ENCODE results near the gene AFF2. TPM values are rescaled to one million over a fixed set of nuclear protein-coding genes. Genes with fewer than 3 reads are reported as not detected.

AFF2 gene
- total RNA-seq, 1 donor from 2014 or later = 13.4 TPM

DNA sequence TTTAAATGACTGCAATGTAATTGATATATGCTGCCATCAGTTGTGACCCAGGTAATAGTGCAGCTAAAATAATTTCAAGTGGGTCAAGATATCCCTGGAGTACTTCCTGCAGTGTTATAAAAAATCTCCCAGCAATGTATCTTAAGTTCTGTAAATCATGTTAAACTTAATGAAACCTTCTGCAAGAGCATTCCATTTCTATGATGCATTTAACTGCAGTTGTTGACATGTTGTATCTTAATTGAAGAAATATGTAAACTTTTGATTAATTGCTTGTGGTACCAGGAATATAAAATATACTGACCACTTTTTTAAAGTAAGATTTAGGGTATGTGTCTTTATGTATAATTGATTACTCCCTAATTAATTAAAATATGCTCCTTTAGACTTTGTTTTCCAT lies 213.6 kb downstream of the AFF2 start:
- no peaks in the 10 kb centered on the region for H3K27me3 ChIP-seq

DNA sequence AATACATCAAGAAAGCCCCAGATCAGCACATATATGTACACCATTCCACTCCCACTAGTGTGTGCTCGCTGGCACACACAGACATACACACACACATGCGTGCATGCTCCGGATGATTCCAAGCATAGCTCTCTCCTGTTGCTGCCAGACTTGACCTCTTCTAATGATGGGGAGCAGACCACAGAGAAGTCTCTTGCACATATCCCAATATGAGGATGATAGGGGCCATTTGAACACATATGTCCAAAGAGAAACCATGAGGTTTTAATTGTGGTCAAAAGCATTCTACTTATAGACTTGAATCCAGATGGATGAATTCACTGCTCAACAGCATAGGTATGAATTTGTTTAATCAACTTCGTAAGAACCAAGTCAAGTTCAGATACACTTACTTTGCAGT lies 214.9 kb downstream of the AFF2 start:
- no peaks in the 10 kb centered on the region for H3K36me3 ChIP-seq
- H3K4me3 ChIP-seq = no peak overlapping the region
- DNase-seq (no peak), ATAC-seq (no peak)
- TF ChIP-seq, protein P1, sequence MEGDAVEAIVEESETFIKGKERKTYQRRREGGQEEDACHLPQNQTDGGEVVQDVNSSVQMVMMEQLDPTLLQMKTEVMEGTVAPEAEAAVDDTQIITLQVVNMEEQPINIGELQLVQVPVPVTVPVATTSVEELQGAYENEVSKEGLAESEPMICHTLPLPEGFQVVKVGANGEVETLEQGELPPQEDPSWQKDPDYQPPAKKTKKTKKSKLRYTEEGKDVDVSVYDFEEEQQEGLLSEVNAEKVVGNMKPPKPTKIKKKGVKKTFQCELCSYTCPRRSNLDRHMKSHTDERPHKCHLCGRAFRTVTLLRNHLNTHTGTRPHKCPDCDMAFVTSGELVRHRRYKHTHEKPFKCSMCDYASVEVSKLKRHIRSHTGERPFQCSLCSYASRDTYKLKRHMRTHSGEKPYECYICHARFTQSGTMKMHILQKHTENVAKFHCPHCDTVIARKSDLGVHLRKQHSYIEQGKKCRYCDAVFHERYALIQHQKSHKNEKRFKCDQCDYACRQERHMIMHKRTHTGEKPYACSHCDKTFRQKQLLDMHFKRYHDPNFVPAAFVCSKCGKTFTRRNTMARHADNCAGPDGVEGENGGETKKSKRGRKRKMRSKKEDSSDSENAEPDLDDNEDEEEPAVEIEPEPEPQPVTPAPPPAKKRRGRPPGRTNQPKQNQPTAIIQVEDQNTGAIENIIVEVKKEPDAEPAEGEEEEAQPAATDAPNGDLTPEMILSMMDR (IDR thresholded peaks at IDR 0.05) = no peak
- H3K4me1 ChIP-seq = no peaks in the 10 kb centered on the region
- H3K27ac ChIP-seq = no peak overlapping the region
- H3K27me3 ChIP-seq = no peaks in the 10 kb centered on the region
- no peaks in the 10 kb centered on the region for H3K9me3 ChIP-seq
- intact Hi-C loops (cut with DNase I) = no loop called here

More for the DNA sequence above, 213.6 kb downstream of the AFF2 start:
- no peak overlapping the region for H3K27ac ChIP-seq
- H3K4me3 ChIP-seq = no peak overlapping the region
- no peaks in the 10 kb centered on the region for H3K9me3 ChIP-seq
- TF ChIP-seq, protein P1 (IDR thresholded peaks at IDR 0.05) = no peak
- no peak for DNase-seq
- ATAC-seq = no peak
- H3K4me1 ChIP-seq = no peaks in the 10 kb centered on the region
- H3K36me3 ChIP-seq = no peaks in the 10 kb centered on the region
- intact Hi-C loops (cut with DNase I) = no loop called here

DNA sequence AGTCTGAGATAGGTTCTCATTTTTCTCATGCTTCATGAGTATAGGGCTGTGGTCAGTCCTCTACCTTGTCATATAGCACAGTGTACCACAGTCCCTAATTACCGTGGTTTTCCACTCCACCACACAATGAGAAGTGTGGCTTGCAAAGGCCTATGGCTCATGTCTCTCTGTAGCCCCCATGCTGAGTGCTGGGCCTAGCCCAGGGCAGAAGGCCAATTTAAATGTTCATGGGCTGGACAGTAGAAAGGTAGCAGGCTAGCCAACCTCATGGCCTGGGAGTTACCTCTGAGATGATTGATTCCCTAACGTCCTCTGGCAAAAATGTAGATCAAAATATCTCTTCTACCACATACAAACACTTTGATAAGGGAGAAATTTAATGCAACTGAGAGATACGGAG lies 222.5 kb downstream of the AFF2 start:
- no peaks in the 10 kb centered on the region for H3K36me3 ChIP-seq
- H3K4me1 ChIP-seq = no peaks in the 10 kb centered on the region
- H3K27ac ChIP-seq = no peak overlapping the region
- intact Hi-C loops (cut with DNase I) = no loop called here
- ATAC-seq = no peak
- TF ChIP-seq, protein P1 (IDR thresholded peaks at IDR 0.05) = no peak
- no peaks in the 10 kb centered on the region for H3K9me3 ChIP-seq
- no peak for DNase-seq
- H3K4me3 ChIP-seq = no peak overlapping the region
- H3K27me3 ChIP-seq = no peaks in the 10 kb centered on the region

DNA sequence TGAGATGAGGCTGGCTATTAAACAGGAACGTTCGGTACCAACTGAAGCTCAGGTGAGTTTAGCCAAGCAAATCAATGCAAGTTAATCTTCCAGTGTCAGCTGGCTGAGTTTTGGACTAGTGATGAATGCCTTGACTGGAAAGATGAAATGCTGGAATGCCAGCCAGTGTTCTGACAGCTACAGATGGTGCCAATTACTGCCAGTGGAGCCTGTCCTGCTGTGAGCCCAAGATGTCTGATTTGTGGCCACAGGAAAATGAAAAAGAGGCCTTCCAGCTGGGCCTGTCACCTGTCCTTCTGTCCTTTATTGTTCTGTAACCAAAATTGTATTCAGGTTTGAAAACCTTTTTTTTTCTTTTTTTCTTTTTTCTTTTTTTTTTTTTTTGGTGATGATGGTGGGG lies 223.1 kb downstream of the AFF2 start:
- H3K36me3 ChIP-seq = no peaks in the 10 kb centered on the region
- no peaks in the 10 kb centered on the region for H3K4me1 ChIP-seq
- no peak overlapping the region for H3K27ac ChIP-seq
- H3K9me3 ChIP-seq = no peaks in the 10 kb centered on the region
- intact Hi-C loops (cut with DNase I) = no loop called here
- H3K4me3 ChIP-seq = no peak overlapping the region
- DNase-seq (no peak), ATAC-seq (no peak)
- TF ChIP-seq, protein P1 (IDR thresholded peaks at IDR 0.05) = no peak
- H3K27me3 ChIP-seq = no peaks in the 10 kb centered on the region

- Histone ChIP-seq H3K9me3 (no peaks in the 10 kb centered on the region), H3K4me3 (no peak overlapping the region), H3K27ac (no peak overlapping the region), H3K27me3 (no peaks in the 10 kb centered on the region), H3K36me3 (no peaks in the 10 kb centered on the region), H3K4me1 (no peaks in the 10 kb centered on the region)
- intact Hi-C loops (cut with DNase I) = no loop called here
- TF ChIP-seq, protein P1 (IDR thresholded peaks at IDR 0.05) = no peak
- no peak for ATAC-seq
- DNase-seq = no peak
Measured at GRCh38 chrX:148728901-148729300, 228.5 kb downstream of the AFF2 start.

DNA sequence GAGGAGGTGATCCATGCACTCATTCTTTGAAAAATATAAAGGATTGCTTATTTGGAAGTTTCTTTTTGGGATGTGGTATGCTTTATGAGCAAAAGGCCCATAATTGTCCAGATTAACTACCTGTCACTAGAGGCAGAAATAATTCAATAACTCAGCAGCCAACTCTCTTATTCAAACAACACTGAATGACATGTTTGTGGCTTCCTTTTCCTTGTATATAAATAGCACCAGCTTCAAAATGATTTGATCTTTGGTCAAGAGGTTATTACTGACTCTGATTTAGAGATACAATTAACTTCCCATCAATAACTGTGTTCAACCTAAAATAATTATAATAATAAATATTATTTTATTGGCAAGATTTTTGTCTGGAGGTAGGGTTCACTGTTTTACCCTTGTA lies 232.3 kb downstream of the AFF2 start:
- H3K36me3 ChIP-seq = no peaks in the 10 kb centered on the region
- ATAC-seq (no peak), DNase-seq (no peak)
- TF ChIP-seq, protein P1 (IDR thresholded peaks at IDR 0.05) = no peak
- no peaks in the 10 kb centered on the region for H3K4me1 ChIP-seq
- intact Hi-C loops (cut with DNase I) = no loop called here
- no peak overlapping the region for H3K27ac ChIP-seq
- H3K9me3 ChIP-seq = no peaks in the 10 kb centered on the region
- H3K4me3 ChIP-seq = no peak overlapping the region
- no peaks in the 10 kb centered on the region for H3K27me3 ChIP-seq

Measured in upper lobe of right lung (tissue), 1 donor.